KMS-11 (cell line): ENCODE results near the gene BCL2L11.

Experiments
- H2AFZ ChIP-seq: fragments of 200-600 bp; sonication (generic); 2 replicates; pipeline ENCODE4 v1.6.1; 2016; ENCODE audit warnings: antibody characterized with exemption, mixed run types, low read depth
- H3K27ac ChIP-seq: fragments of 200-600 bp; sonication (generic); 2 replicates; pipeline ENCODE4 v1.6.1; 2016; ENCODE audit warnings: mild to moderate bottlenecking, mixed run types
- H3K27me3 ChIP-seq: fragments of 200-600 bp; sonication (generic); 2 replicates; pipeline ENCODE4 v1.6.1; 2017; ENCODE audit warnings: mild to moderate bottlenecking, low read depth, mixed run types, moderate library complexity; ENCODE audit not compliant: insufficient read depth
- H3K36me3 ChIP-seq: fragments of 200-600 bp; sonication (generic); 2 replicates; pipeline ENCODE4 v1.6.1; 2017; ENCODE audit warnings: mild to moderate bottlenecking, mixed run types; ENCODE audit not compliant: insufficient read depth
- H3K4me1 ChIP-seq: fragments of 200-600 bp; sonication (generic); 2 replicates; pipeline ENCODE4 v1.6.1; 2016; ENCODE audit warnings: mild to moderate bottlenecking, low read depth, mixed run types; ENCODE audit not compliant: poor library complexity, severe bottlenecking
- H3K4me2 ChIP-seq: fragments of 200-600 bp; sonication (generic); 2 replicates; pipeline ENCODE4 v1.7.0; 2016; ENCODE audit warnings: mild to moderate bottlenecking, mixed run types
- H3K4me3 ChIP-seq: fragments of 200-600 bp; sonication (generic); IDR thresholded peaks from 2 replicates; pipeline ENCODE4 v1.6.1; 2017; ENCODE audit warnings: low read depth, low read length, mixed read lengths; ENCODE audit not compliant: insufficient read depth
- H3K79me2 ChIP-seq: fragments of 200-600 bp; sonication (generic); 2 replicates; pipeline ENCODE4 v1.6.1; 2016; ENCODE audit warnings: low read depth, mixed run types; ENCODE audit not compliant: insufficient read depth
- H3K9ac ChIP-seq: fragments of 200-600 bp; sonication (generic); 2 replicates; pipeline ENCODE4 v1.6.1; 2016; ENCODE audit warnings: mild to moderate bottlenecking, mixed run types
- H4K20me1 ChIP-seq: fragments of 200-600 bp; sonication (generic); 2 replicates; pipeline ENCODE4 v1.6.1; 2016; ENCODE audit warnings: mild to moderate bottlenecking, mixed run types; ENCODE audit not compliant: insufficient read depth
- TF ChIP-seq, protein P1 (sequence below): fragments of 200-600 bp; sonication (generic); conservative IDR thresholded peaks from 2 replicates; pipeline ENCODE4 v1.6.1; 2017; ENCODE audit warnings: low read depth, mild to moderate bottlenecking, antibody characterized with exemption, low read length, moderate library complexity, mixed read lengths

BCL2L11 gene

GRCh38 chr2:111135237-111135909, 14.7 kb downstream of the BCL2L11 start:
- Histone ChIP-seq H3K4me2 (no peak overlapping the region), H3K27ac (no peak overlapping the region), H3K79me2 (peaks cover 20% of the 10 kb centered on the region; the same call in 1 of the 2 replicates), H3K4me1 (peaks cover 17% of the 10 kb centered on the region), H4K20me1 (peaks cover 10% of the 10 kb centered on the region; the same call in 1 of the 2 replicates), H3K4me3 (no peak overlapping the region), H3K36me3 (no peaks in the 10 kb centered on the region), H3K9ac (no peak overlapping the region), H2AFZ (no peak overlapping the region), H3K27me3 (no peaks in the 10 kb centered on the region)
- TF ChIP-seq, protein P1, sequence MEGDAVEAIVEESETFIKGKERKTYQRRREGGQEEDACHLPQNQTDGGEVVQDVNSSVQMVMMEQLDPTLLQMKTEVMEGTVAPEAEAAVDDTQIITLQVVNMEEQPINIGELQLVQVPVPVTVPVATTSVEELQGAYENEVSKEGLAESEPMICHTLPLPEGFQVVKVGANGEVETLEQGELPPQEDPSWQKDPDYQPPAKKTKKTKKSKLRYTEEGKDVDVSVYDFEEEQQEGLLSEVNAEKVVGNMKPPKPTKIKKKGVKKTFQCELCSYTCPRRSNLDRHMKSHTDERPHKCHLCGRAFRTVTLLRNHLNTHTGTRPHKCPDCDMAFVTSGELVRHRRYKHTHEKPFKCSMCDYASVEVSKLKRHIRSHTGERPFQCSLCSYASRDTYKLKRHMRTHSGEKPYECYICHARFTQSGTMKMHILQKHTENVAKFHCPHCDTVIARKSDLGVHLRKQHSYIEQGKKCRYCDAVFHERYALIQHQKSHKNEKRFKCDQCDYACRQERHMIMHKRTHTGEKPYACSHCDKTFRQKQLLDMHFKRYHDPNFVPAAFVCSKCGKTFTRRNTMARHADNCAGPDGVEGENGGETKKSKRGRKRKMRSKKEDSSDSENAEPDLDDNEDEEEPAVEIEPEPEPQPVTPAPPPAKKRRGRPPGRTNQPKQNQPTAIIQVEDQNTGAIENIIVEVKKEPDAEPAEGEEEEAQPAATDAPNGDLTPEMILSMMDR, result no peak

DNA sequence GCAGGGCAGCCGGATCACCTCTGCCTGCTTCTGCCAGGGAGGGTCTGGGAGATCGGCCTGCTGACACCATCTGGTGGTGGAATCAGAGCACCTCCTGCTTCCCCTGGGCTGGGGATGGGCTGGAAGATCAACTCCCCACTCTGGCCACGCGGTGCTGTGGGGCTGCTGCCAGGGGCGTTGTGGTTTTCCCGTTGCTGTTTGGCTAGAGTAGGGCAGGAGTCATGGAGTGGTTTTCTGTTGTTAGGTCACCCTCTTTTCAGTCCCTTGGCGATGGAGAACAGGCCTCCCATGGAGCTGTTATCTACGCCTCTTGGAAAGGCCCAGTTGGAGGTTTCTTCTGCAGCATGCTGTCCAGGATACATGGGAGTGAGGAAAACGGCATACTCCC, 15.2 kb downstream of the BCL2L11 start:
- Histone ChIP-seq H3K27ac (no peak overlapping the region), H3K36me3 (no peaks in the 10 kb centered on the region), H4K20me1 (peaks cover 10% of the 10 kb centered on the region; the same call in 1 of the 2 replicates), H3K27me3 (no peaks in the 10 kb centered on the region), H2AFZ (no peak overlapping the region), H3K9ac (no peak overlapping the region), H3K4me1 (peaks cover 17% of the 10 kb centered on the region), H3K79me2 (peaks cover 20% of the 10 kb centered on the region; the same call in 1 of the 2 replicates), H3K4me3 (no peak overlapping the region), H3K4me2 (no peak overlapping the region)
- TF ChIP-seq, protein P1, result no peak

- Histone ChIP-seq H3K9ac (no peak overlapping the region), H3K27me3 (no peaks in the 10 kb centered on the region), H3K4me2 (no peak overlapping the region), H4K20me1 (peaks cover 9% of the 10 kb centered on the region), H3K4me1 (peaks cover 22% of the 10 kb centered on the region), H3K79me2 (peaks cover 17% of the 10 kb centered on the region; the same call in 1 of the 2 replicates), H3K36me3 (no peaks in the 10 kb centered on the region), H3K4me3 (no peak overlapping the region), H3K27ac (no peak overlapping the region), H2AFZ (no peak overlapping the region)
- TF ChIP-seq, protein P1, result no peak
Observed at GRCh38 chr2:111138839-111139238, 18.1 kb downstream of the BCL2L11 start.

DNA sequence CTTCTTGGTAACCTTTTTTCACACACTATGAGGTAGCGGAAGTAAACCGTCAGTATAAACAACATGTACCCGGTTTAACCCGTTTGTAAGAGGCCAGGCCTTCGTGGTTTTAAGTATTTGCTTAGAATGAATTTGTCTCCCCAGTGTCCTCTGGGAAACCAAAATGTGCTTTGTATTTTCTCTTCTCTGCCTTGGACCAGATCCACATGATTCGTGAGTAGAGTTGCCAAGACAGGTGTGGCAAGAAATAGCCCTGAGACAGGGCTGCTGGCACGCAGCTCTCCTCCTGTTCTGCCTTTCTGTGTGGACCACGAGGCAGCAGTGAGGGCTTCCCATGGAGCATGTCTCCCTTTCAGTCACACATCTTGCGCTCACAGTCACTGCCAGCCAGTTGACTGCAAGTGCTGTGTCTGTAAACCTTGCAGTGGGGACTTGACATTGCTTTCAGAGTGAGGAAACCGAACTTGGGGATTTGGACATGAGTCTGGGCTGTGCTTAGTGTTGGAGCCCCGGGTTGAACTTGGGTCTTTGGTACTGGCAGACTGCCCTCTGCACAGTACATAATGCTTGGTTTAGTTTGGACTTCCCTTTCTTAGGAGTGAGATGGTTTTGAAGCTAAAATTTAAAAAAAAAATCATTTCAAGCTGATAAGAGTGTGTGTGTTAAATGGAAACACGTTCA, 19.1 kb downstream of the BCL2L11 start:
- H4K20me1 ChIP-seq, result no peaks in the 10 kb centered on the region; the same call in none of the 2 replicates
- H2AFZ ChIP-seq, result no peak overlapping the region
- no peak overlapping the region for H3K4me2 ChIP-seq
- TF ChIP-seq, protein P1, result no peak
- H3K79me2 ChIP-seq, result peaks cover 7% of the 10 kb centered on the region; the same call in 1 of the 2 replicates
- H3K36me3 ChIP-seq, result no peaks in the 10 kb centered on the region
- H3K4me1 ChIP-seq, result peaks cover 26% of the 10 kb centered on the region
- no peaks in the 10 kb centered on the region for H3K27me3 ChIP-seq
- H3K4me3 ChIP-seq, result no peak overlapping the region
- no peak overlapping the region for H3K9ac ChIP-seq
- no peak overlapping the region for H3K27ac ChIP-seq
